ENCODE measurements around the gene UGT1A5.

UGT1A5 gene

GRCh38 chr2:233779722-233780121 is 67.0 kb downstream of the UGT1A5 start:
- no peak for DNase-seq (ENCODE audit: low read depth in 3 of 3)

- no peak for DNase-seq (ENCODE audit: low read depth in 3 of 3)
These were observed 68.1 kb downstream of the UGT1A5 start for GRCh38 chr2:233780771-233781170.

DNA sequence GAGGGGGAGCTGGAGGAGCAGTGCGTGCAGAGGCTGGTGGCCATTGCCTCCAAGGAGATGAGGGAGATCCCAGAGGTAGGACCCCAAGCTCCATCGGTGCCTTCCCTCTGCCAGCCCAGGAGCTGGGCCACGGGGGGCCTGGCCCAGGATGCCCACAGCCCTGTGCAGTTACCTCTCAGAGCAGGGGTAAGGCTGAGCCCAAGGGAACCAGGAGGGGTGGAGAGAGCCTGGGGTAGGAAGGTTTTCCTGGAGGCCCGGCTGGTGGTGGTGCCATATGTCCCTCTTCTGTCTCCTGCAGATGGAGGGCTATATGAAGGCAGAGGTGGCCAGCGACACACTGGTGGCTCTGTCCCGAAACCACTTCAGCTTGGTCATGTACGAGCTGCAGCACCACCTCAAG is 76.8 kb downstream of the UGT1A5 start:
- no peak for DNase-seq (ENCODE audit: low read depth in 3 of 3)

DNA sequence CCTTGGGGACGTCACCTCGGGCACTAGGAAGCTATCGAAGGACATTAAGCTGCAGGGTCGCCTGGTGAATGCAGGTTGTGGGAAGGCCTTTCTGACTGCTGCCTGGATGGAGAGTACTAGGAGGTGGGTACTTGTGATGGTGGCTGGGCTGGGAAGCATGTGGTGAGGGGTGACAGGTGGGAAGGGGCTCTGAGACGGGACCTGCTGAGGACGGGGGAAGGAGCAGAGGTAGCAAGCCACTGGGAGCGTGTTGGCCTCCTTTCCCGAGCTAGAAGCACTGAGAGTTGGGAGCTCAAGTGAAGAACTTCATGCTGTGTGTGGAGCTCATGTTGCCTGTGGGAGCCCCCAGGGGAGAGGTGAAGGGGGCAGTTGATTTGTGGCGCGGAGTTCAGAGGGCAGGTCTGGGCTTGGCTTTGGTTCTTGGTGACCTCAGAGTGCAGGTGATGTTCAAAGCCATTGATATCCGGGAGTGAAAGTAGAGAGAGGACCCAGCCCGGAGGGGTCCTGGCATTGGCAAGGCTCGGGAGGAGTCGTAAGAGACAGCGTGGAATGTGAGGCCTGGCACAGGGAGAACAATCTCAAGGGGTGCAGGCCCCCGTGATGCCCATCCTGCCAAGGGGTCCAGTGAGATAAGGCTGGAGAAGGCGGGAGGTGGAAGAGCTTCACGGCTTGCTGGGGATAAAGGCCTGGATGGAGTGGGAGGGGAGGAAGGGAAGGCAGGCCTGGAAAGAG is 78.6 kb downstream of the UGT1A5 start:
- DNase-seq (ENCODE audit: low read depth in 3 of 3), result no peak

DNA sequence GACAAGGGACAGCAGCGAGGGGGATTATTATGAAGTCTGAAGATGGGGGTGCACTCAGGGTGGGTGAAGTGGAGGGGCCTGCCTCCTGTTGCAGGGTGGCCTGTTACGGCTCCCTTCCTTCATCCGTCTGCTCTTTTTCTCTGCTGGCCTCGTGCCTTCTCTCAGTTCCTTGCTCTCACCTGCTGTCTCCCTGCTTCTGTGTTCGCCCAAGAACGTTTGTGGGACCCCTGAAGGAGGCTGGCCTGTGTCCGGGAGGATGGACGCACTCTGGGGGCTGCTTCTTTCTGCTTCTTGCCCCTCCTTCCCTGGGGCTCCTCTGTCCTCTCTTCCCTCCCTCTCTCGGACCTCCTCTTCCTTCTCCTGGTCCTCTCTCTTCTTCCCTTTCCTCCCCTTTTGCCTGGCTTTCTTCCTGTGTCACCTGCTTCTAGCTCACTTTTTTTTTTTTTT is 79.2 kb downstream of the UGT1A5 start:
- DNase-seq (ENCODE audit: low read depth in 3 of 3), result no peak

GRCh38 chr2:233792720-233793119 is 80.0 kb downstream of the UGT1A5 start:
- DNase-seq (ENCODE audit: low read depth in 3 of 3), result no peak

DNA sequence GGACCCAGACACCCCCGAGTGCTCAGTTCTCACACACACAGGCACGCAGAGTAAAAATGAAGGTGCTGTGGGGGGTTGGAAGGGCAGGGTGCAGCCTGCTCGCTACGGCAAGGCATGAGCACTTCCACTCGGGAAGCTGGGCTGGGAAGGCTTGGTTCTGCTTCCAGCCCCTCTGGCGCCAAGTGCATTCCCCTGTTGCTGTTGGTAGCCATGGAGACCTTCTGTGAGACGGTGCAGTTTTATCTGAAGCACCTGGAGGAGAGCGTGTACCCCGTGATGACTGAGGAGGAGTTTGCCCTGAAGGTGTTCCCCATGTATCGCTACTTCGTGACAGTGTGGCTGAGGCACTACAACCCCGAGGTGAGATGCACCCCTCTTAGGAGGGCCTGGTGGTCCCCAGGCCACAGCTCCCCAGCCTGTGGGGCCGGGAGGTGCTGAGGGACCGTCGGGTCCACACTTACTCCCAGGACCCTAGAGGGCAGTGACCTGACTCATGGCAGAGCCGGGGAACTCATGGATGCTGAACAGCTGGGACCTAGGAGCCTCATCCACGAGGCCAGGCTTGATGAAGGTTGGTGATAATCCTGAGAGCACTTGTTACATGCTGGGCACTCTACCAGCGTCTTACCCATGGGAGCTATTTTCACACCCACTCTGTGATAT is 80.9 kb downstream of the UGT1A5 start:
- DNase-seq (ENCODE audit: low read depth in 3 of 3), result no peak

- DNase-seq (ENCODE audit: low read depth in 3 of 3), result no peak
These were observed 81.5 kb downstream of the UGT1A5 start for GRCh38 chr2:233794128-233794658.

DNA sequence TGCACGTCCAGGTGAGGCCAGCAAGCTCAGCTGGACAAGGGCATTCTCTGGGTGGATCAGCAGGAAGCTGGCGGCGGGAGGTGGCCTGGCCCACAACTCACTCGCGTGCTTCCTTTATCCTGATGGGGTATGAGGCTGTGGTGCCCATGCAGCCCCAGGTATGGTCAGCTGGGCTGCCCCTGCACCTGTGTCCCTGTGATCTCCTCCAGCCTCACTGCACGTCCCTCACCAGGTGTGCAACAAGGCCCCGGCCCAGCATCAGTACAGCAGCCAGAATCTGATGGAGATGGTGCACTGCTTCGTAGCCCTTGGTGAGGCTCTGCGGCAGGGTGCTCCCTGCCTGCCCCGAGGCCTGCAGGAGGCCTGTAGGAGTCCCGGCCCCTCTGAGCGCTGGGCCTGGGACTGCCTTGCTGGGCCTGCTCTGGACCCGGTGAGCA is 83.0 kb downstream of the UGT1A5 start:
- no peak for DNase-seq (ENCODE audit: low read depth in 3 of 3)

DNA sequence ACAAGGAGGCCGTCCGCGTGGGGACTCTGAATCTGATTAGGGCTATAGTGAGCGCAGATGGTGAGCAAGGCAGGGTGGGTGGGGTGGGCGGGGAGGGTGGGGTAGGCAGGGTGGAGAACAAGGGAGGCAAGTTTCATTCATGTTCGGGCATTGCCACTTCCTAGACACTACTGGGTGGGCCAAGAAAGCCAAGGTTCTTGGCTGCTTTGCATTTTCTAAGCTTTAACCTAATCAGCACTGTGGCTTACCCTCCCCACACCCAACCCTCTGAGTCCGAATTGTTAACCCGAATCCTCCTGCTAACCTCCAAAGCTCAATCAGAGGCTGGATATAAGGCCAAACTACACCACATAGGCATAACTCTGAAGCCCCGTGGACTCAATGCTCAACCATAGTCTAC is 83.5 kb downstream of the UGT1A5 start:
- no peak for DNase-seq (ENCODE audit: low read depth in 3 of 3)

GRCh38 chr2:233798335-233799086 is 85.8 kb downstream of the UGT1A5 start:
- DNase-seq (ENCODE audit: low read depth in 3 of 3), result no peak

DNA sequence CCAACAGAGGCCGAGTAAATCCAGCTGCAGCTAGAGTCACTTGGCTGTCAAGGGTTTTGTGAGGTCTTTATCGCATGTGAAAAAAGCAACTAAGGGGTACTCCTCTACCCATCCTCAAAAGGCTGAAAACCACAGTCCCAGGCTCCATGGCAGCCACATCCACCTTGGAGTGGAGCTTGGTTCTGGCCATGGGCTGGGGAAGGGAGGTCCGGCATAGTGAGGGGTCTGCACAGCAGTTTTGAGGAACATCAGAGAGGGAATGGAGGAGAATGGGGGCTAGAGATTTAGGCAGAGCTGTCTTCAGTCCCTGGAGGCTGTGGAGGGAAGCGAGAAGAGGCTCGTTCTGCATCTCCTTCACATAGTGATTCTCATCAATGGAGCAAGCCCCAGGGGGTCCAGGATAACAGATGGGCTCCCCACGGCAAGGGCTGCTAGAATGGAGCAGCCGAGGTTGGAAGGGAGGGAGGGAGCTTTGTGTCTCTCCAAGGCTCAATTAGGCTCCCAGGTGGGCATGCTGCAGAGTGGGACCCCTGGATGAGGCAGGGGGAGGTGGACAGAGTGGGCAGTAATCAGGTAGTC is 86.5 kb downstream of the UGT1A5 start:
- no peak for DNase-seq (ENCODE audit: low read depth in 3 of 3)

DNA sequence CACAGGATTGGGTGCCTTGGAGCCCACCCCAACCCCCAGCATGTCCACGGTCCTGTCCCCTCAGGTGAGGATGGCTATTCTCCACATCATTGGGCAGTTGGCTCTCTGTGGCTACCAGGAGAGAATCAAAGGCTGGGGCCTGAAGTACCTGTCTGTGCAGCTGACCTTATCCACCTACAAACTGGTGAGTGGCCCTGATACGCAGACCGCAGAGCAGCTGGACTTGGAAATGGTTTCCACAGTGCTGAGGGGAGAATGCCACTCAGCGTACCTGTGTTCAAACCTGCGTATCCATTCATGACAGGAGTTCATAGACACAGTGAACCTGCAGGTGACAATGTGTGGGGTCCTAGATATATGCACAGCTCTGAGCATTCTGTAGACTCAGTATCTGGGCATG is 87.0 kb downstream of the UGT1A5 start:
- DNase-seq (ENCODE audit: low read depth in 3 of 3), result no peak

- DNase-seq (ENCODE audit: low read depth in 3 of 3), result no peak
These were observed 87.5 kb downstream of the UGT1A5 start for GRCh38 chr2:233800208-233800607.

DNA sequence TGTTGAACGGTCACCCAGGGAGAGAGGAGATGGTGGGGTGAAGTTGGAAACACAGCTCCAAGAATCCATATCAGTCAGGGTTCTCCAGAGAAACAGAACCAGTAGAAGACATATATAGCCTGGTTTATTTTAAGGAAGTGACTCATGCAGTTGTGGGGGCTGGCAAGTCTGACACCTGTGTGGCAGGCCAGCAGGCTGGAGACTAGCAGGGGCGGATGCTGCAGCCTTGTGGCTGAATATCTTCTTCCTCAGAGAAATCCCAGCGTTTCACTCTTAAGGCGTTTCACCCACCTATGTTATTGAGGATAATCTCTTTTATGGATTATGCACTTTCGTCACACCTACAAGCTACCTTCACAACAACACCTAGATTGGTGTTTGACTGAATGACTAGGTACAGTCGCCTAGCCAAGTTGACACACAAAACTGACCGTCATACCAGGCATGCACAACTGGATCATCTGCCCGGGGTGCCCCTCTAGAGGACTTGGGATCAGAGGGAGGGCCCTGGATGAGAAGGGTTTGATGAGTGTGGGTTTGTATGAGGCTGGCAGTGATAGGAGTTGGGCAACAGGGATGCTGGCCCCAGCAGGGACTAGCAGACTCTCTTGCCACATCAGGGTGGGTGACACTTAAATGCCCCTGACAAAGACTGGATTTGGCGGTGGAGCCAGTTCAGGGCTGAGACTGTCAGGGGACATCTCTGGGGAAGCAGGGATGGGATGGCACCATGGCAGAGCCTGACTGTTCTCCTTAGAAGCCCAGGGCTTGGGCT is 88.8 kb downstream of the UGT1A5 start:
- DNase-seq (ENCODE audit: low read depth in 3 of 3), result no peak

DNA sequence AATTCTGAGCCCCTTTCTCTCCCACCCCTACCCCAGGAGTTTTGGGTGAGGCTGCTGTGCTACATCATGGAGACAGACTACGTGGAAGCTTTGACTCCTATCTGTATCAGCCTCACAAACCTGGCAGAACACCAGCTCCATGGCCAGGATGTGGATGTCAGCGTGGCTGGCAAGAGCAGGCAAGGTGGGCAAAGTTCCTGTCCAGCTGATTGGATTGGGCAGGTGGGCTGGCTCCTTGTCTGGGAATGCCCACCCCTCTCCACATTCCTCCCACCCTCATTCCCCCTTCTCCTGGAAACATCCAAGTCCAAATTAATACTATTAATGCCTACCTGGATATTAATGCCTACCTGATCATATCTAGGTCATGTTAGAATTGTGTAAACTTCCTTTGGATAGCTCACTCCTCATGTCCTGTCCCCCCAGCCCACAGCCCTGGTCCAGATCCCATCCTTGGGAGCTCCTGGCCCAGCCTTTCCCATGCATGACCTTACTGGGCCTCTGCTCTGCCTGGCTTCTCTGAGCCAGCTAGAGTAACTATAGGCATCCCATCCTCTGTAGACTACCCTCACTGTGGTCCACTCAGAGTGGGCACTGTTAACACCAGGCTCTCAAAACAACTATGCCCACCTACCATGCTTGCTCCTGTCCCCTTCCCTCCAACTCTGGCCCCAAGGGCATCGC is 89.6 kb downstream of the UGT1A5 start:
- DNase-seq (ENCODE audit: low read depth in 3 of 3), result no peak

DNA sequence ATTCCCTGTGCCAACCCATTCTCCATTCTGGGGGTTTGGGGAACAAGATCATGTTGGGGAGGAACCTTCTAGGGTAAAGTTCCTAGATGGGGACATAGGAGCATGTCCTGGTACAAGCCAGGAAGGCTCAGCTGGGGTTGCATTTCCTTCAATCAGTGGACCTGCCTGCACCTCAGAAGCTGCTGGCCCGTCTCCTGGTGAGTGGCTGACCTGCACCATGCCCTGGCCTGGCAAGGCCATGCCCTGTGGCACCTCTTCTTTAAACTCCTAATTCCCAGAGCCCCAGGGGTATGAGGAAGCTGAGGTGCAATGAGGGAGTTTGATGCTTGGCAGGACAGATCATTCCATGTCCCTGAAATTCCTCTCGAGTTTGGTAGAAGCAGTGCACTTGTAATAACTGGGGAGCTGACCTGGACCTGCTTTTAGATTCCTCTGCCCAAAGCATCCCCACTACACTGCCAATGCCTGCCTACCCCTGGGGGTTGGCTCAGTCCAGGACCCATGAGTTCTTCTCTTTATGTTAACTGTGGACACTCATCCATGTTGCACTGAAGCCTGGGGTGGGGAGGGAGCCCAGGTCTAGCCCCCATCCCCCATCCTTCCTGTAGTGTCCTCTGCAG is 90.7 kb downstream of the UGT1A5 start:
- DNase-seq (ENCODE audit: low read depth in 3 of 3), result no peak

- DNase-seq (ENCODE audit: low read depth in 3 of 3), result no peak
These were observed 91.3 kb downstream of the UGT1A5 start for GRCh38 chr2:233803994-233804393.

DNA sequence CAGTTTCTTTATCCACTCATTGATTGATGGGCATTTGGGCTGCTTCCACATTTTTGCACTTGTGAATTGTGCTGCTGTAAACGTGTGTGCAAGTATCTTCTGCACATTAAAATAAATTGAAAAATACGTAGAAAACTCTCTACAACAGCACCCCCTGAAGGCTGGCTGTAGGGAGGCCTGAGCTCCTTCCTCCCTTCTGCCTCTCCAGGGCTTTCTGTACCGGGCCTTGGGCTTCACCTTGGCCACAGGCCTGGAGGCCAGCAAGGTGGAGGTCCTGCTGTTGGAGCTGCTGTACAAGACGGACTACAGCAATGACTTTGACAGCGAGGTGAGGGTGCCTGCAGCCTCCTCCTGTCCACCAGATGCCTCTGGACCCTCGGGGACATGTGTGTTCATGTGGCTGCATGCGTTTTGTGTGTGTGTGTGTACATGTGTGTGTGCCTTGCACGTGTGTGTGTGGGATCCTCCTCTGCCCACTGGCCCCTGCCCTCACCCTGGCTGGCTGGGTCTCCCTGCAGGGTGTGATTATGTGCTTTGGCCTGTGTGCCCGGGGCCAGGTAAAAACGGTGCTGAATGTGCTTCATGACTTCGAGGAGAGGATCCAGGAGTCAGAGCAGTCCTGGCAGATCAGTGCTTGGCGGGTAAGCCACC is 94.6 kb downstream of the UGT1A5 start:
- DNase-seq (ENCODE audit: low read depth in 3 of 3), result no peak

All from stimulated activated CD4-positive, alpha-beta T cell treated with anti-CD3 and anti-CD28 coated beads, TNF-alpha, amount 100 ng/mL, for 4 hours (primary cell).